ENCODE measurements around the gene NCL. TPM values are rescaled to one million over a fixed set of nuclear protein-coding genes. Genes with fewer than 3 reads are reported as not detected.

Gene NCL, protein sequence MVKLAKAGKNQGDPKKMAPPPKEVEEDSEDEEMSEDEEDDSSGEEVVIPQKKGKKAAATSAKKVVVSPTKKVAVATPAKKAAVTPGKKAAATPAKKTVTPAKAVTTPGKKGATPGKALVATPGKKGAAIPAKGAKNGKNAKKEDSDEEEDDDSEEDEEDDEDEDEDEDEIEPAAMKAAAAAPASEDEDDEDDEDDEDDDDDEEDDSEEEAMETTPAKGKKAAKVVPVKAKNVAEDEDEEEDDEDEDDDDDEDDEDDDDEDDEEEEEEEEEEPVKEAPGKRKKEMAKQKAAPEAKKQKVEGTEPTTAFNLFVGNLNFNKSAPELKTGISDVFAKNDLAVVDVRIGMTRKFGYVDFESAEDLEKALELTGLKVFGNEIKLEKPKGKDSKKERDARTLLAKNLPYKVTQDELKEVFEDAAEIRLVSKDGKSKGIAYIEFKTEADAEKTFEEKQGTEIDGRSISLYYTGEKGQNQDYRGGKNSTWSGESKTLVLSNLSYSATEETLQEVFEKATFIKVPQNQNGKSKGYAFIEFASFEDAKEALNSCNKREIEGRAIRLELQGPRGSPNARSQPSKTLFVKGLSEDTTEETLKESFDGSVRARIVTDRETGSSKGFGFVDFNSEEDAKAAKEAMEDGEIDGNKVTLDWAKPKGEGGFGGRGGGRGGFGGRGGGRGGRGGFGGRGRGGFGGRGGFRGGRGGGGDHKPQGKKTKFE
- total RNA-seq = 642 and 643 TPM in 2 replicates

DNA sequence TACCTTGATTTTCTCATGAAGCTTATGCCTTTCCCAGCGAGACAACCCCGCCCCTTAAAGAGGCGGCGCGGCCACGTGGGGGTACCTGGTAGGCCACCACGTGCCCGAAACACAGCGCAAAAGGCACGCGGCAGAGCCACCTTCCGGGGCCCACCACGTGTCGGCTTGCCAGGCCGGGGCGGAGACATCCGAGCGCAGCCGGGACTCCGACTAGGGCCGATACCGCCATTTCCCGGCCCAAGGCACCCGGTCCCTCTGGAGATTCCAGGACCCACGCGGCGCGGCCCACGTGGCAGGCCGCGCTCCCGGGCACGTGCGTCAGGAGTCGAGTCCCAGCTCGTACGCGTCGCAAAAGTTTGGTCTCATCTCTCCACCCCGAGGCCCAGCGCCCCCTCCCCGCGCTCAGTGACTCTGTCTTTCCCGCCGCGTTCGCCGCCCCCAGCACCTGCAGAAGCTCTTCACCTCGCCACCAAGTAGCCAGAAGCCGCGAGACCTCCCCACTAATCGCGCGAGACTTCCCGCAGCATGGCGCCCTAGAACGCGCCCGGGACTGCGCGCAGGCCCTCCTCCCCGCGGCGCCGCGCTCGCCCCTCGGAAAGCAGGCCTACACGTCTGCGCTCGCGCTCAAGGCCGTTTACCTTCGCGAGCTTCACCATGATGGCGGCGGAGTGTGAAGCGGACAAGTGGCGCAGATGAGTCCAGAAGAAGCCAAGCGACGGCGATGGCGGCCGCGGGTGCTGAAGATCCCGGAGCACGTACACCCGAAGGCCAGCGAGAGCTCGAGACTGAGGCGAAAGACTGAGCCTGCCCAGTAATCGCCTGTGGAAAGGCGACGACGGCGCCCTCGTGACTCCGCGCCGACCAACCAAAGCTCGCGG, at the start of gene NCL:
Gene NCL (minus strand): TSS at position 787 of the 878 bp plus-strand sequence. CDS start 131 bp downstream, at position 656.
- intact Hi-C loops (cut with micrococcal nuclease) = loop anchor here (1.0 to 10.0 kb wide), 11 partner anchors 12 to 1541 kb away; partner anchors contain the start of genes CAB39, EIF4E2, FBXO36 and PDE6D

DNA sequence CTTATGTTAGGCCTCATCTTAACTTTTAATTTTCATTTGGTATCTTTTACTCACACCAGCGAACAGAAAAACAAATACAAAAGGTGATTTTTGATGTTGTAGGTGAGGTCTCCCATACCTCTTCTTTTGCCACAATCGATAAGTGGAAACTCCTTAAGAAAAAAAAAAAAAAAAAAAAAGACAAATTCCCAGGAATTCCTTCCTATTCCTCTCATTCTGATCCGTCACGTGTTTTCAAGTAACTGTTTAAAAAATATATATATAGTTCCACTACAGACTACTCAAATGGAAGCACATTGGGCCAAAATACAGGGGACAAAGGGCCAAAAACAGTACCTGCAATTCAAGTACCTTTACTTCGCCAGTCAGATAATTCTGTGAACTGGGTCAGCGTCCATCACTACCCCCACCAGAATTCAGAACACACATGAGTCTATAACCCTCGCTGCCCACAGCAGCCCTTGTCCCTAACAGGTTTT, 49.5 kb upstream of the NCL start:
- intact Hi-C loops (cut with micrococcal nuclease) = loop anchor here (1.0 to 5.0 kb wide), 10 partner anchors 30 to 457 kb away; partner anchors contain the start of genes NCL, PDE6D and PSMD1

DNA sequence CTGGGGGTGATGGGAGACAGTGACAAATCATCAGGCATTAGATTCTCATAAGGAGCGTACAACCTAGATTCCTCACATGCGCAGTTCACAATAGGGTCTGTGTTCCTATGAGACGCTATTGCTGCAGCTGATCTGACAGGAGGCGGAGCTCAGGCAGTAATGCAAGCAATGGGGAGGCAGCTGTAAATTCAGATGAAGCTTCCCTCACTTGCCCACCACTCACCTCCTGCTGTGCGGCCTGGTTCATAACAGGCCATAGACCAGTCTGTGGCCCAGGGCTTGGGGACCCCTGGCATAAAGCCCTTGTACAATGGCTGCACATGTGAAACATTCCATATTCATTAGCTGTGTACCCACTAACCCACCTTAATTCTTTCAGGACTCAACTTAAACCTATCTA, 47.9 kb upstream of the NCL start:
- intact Hi-C loops (cut with micrococcal nuclease) = loop anchor here (5.0 kb wide), 1 partner anchor 285 kb away; no protein-coding TSS in a partner anchor

DNA sequence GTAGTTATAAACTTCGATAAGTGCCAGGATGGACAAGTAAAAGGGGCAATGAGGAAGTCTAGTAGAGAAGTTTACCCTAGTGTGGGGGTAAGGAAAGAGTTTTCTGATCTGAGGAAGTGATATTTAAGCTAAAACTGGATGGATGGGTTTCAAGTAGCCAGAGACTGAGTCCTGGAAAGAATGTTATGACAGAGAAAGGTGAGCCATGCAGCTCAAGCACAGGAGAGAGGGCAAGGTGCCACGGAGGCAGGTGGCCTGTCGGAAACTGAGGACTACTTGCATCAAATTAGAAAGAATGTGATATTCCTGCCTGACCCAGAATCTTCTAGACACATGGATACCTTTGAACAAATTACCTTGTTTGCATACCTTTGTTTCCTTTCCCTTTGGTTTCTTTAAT, 39.5 kb upstream of the NCL start:
- intact Hi-C loops (cut with micrococcal nuclease) = no loop called here

DNA sequence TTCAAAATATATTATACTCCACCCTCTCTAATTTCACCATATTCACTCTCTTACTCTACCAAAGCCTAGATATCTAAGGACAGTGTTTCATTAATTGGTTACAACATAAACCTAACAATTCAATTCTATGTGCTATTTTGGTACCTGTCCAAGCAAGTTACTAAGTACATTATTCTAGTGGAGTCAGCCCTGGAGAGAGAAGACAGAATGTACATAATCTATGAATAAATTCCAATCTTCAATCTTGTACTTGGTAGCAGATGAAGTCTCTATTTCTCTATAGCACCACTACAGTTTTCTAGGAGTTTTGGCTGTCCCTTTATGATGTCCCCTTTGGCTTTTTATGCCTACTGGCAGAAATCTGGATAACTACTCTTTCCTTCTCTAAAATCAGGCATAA, 38.3 kb upstream of the NCL start:
- intact Hi-C loops (cut with micrococcal nuclease) = no loop called here

DNA sequence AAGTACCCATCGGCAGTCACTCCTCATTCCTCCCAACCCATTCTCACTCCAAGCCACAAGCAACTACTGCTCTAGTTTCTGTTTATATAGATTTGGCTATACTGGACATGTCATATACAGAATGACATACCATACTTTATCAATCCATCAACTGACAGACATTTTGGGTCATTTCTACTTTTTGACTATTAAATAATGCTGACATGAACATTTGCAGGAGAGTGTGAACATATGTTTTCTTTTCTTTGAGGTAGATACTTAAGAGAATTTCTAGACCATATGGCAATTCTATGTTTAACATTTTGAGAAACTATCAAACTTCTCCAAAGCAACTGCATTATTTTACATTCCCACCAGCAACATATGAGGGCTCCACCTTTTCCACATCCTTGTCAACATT, 33.4 kb upstream of the NCL start:
- intact Hi-C loops (cut with micrococcal nuclease) = no loop called here

DNA sequence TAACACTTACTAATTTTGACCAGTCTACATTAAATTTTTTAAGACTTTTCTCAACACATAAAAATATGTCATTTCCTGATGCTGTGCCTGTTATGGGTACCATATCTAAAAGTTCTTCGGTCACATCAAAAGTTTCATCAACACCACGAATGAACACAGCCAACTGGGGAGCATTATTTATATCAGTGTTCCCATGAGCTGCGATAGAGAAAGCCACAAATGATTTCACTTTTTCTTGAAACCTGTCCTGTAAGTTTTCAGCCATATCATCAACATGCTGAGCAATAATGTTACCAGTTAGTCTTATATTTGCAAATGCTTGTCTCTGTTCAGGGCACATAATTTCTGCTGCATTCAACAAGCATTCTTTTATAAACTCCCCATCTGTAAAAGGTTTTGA, 30.4 kb upstream of the NCL start:
- intact Hi-C loops (cut with micrococcal nuclease) = no loop called here

DNA sequence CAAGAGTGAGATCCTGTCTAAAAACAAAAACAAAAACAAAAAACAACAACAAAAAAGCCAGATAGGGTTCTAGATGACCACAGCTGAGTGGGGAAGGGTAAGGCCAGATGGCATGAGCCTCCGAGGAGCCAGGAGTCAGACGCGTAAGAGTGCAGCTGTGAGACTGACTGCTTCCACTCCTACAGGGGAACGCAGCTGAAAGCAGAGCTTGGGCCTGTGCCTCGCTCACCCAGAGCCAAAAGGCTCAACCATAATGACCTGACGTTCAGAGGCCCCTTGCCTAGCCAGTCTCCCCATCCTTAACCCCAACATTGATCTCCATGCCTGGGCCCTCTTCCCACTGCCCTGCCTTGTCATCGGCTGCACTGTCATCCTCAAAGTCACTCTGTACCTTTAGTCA, 26.5 kb upstream of the NCL start:
- intact Hi-C loops (cut with micrococcal nuclease) = no loop called here

DNA sequence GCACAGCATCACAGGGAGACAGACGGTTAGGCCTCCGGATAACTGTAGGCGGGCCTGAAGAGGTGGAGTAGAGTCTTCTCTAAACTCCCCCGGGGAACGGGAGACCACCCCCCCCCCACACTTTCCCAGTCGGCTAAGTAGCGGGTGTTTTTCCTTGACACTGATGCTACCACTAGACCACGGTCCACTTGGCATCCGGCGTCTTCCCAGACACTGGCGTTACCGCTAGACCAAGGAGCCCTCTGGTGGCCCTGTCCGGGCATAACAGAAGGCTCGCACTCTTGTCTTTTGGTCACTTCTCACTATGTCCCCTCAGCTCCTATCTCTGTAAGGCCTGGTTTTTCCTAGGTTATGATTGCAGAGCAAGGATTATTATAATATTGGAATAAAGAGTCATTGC, 25.7 kb upstream of the NCL start:
- intact Hi-C loops (cut with micrococcal nuclease) = no loop called here

DNA sequence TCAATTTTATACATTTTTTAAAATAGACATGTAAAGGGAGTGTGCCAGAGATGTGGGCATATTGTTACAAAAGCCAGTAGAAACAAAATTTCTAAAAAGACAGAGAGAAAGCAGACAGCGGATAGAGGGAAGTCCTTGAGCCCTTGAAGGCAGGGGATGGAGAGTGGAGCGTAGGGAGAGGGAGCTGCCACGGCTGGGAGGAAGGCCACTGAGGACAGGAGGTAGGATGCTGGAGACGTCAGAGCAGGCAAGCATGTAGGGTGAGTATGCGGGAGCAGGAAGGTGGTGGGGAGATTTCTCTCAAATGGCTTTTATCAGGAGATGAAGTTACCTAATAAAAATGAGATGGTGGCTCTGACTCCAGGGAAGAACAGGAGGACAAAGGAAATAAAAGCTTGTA, 24.0 kb upstream of the NCL start:
- intact Hi-C loops (cut with micrococcal nuclease) = no loop called here

DNA sequence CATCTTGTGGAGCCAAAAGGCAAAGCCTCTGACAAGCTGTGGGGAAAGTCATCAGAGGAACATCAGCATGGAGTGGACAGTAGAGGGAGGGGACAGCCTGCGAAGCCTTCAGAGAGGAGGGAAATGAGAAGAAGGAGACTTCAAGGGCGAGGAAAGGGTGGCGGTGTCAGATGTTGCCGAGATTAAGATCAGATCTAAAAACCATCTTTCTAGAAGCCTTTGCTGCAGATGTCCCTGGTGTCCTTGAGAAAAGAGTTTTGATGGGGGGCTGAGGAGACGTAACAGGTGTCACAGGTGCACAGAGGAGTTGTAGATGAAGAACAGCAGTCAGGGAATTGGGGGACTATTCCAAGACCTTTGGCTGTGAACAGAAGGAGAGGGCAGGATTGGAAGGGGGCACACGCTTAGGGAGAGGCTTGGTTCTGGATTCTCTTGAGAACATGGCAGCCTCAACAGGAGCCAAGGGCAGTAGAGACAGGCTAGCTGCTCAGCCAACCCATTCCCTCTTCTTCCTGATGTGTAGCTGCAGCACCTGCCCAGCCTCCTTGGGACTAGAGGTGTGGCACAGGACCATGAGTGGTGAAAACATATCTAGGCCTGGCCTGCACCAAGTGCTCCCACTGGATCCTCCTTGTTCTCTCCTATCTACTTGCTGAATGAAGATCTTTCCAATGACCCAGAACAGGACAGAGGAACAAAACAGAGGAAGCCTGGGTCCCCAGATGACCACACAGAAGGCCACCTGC, 22.7 kb upstream of the NCL start:
- intact Hi-C loops (cut with micrococcal nuclease) = no loop called here

DNA sequence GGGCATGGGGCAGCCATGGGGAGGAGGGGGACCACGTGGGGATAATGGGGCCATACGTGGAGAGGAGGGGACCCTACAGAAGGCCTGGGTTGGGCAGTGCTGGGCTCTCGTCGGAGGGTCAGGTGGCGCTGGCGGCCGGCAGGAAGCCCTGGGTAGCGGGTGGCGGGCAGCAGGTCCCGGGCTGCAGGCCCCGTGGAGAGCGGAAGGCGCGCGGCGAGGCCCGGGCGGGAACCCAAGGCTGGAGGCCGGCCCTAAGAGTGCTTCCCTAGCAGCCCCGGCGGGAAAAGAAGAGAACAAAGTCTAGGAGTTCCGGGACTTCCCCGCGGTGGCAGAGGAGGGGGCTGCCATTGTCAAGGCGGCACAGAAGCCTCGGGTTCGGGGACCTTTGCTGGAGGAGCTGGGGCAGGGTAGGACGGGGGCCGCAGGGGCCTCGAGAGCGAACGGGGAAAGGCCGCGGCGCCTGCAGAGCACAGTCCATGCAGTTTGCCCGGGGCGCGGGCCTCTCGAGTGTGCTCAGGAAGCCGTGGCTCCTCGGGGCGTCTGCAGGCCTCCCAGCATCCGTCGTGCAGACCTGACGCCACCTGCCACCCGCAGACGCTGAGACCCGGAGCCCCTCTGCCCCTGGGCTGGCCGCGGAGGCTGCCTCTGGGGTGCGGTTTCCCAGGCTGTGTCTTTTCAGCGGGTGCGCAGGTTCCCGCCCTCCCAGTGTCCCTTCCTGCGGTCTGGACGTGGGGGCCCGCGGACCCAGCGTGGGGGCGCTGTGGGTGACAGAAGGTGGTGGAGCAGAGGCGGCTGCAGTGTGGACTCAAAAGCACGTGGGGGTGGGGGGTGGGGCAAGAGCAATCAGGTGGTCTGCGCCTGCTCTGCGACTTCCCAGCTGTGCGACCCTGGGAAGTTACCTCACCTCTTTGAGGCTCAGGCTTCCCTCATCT, 19.4 kb upstream of the NCL start:
- intact Hi-C loops (cut with micrococcal nuclease) = loop anchor here (1.0 kb wide), 1 partner anchor 31 kb away; no protein-coding TSS in a partner anchor

DNA sequence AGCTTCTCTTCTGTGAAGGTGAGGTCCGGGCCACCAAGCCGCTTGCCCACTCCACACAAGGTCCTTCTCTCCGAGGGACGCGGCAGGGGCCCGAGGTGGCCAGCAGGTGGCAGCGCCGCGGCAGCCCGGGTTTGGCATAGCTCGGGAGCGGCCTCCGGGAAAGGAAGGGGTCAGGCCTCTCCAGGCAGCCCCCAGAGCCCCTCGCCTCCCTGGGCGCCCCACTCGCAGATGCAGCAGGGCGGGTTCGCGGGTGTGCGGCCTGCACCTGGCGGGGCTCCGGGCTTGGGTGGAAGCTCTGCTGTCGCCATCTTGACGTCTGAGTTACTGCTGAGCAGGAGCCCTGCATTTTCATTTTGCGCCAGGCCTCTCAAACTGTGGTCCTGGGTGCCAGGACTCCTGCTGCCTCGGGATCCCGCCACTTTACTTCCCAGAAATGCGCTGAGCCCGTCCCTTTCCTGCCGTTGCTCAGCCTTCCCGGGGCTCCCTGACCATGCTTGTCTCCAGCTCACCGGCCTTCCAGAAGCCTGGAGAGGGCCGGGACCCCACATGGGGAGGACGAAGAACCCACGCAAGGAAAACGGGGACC, 18.6 kb upstream of the NCL start:
- intact Hi-C loops (cut with micrococcal nuclease) = loop anchor here (1.0 kb wide), 4 partner anchors 19 to 118 kb away; partner anchors contain the start of gene NCL

DNA sequence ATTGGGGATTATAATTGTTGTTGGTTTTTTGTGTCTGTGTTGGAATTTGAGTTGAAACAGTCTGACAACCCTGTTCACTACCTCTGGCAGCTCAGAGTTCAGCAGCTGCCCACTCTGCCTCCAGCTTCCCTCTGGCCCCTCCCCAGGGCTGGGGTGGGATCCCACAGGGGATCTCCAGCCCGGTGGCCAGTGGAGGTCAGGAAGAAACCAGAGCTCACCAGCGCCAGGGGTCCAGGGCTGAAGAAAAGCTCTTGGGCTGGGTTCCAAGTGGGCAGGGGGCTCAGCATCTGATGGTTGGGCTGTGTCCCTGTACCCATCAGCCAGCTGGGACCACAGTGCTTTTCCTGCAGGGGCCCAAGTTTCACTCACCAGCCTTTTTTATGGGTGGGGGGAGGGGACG, 16.5 kb upstream of the NCL start:
- intact Hi-C loops (cut with micrococcal nuclease) = no loop called here

DNA sequence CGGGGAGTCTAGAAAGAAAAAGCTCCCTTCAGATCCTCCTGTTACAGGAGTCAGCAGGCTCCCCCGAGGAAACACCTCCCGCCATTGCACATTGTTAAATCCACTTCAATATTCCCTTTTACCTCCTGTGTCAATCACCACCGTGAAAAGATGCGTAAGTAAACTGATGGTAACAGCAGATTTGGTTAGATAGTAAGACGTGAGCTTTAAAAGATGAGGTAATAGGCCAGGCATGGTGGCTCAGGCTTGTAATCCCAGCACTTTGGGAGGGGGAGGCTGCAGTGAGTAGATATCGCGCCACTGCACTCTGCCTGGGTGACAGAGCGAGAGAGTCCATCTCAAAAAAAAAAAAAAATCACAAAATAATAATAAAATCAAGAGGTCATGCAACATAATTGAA, 15.2 kb upstream of the NCL start:
- intact Hi-C loops (cut with micrococcal nuclease) = no loop called here

DNA sequence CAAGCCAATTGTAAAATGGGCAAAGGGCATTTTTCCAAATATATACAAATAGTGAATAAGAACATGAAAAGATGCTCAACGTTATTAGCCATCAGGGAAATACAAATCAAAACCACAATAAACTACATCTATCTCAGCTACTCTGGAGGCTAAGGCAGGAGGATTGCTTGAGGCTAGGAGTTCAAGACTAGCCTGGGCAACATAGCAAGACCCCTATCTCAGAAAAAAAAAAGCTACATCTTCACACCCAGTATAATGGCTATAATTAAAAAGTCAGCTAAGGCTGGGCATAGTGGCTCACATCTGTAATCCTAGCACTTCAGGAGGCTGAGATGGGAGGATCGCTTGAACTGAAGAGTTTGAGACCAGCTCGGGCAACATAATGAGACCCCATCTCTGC, 12.6 kb upstream of the NCL start:
- intact Hi-C loops (cut with micrococcal nuclease) = no loop called here

DNA sequence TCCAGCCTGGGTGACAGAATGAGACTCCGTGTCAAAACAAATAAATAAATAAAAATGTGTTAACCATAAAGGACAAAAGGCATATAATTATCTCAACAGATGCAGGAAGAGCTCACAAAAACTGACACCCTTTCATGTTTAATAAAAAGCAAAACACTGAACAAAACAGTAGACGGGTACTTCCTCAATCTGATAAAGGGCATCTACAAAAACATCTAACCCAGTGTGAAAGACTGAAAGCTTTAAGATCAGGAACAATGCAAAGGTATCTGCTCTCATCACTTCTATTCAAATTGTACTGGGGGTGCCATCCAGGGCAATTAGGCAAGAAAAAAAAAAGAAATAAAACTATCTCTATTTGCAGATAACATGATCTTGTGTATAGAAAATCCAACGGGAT, 11.7 kb upstream of the NCL start:
- intact Hi-C loops (cut with micrococcal nuclease) = no loop called here

DNA sequence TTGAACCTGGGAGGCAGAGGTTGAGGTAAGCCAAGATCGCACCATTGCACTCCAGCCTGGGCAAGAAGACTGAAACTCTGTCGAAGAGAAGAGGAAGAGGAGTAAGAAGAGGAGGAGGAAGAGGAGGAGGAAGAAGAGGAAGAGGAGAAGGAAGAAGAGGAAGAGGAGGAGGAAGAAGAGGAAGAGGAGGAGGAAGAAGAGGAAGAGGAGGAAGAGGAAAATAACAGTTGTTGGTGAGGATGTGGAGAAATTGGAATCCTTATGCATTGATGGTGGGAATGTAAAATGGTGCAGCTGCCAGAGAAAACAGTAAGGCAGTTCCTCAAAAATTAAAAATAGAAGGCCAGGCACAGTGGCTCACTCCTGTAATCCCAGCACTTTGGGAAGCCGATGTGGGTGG, 8.5 kb upstream of the NCL start:
- intact Hi-C loops (cut with micrococcal nuclease) = no loop called here

DNA sequence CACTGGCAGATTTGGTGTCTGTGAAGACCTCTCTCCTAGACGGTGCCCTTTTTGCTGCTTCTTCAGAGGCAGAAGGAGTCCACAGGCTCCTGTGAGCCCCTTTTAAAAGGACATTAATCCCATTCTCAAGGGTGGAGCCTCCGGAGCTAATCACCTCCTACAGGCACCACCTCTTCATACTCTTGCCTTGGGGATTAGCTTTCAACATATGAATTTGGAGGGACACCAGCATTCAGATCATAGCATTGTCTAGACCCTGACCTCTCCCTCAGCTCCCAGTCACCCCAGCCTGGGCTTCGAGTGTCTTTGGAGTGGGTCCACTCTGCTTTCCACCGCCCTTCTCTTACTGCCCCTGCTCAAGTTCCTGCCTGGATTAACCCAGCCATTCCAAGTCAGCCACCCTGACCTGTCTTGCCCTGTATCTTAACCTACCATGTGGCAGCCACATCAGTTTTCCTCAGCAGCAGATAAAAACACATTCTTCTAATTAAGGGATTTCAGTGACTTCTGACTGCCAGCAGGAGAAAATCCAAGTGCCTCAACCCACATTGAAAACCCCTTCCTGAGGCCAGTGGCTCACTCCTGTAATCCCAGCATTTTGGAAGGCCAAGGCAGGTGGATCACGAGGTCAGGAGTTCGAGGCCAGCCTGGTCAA, 6.1 kb upstream of the NCL start:
- intact Hi-C loops (cut with micrococcal nuclease) = no loop called here

Measured in T-helper 1 cell treated with Interleukin-12 subunit alpha and Interleukin-12 subunit beta and Interleukin-4 antibody, amounts not matched to agents 30 ng/mL and 1 ng/mL, for 36 hours (primary cell).